Stimulated activated CD8-positive, alpha-beta memory T cell treated with anti-CD3 and anti-CD28 coated beads, Interleukin-7, amount 100 ng/mL, for 4 hours (primary cell): Measurements from ENCODE around the gene PRTFDC1.

Source experiments
- DNase-seq, 2 donors: peaks; one replicate each; pipeline ENCODE4 v3.0.0-alpha.2; 2020; ENCODE audit warnings: low read depth in 2 of 2

PRTFDC1 gene

DNA sequence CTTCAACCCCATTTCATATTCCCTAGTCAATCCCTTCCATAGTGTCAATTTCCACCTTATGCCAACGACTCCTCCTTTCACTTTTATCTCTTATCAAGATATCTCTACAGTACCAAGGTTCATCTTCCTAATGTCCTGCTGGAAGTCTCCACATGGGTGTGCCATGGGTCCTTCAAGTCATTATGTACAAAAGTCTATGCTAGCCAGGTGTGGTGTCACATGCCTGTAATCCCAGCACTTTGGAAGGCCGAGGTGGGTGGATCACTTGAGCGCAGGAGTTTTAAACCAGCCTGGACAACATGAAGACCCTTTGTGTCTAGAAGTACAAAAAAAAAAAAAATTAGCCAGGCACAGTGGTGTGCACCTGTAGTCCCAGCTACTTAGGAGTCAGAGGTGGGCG lies 47.6 kb downstream of the PRTFDC1 start:
- no peak for DNase-seq

DNA sequence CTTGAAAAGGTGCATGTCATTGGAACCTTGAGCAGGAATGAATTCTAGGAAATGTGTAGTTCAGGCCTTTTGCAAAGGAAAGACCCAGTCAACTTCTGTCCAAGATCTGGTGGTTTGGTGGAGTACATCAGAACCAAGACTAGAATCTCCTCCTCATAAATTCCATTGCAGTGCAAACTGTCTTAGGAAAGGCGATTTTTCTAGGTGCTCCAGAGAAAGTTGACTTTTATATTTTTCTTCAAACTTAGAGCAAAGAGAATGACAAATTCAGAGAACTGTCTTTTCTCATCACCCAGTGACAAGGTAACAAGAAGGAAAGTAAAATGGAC lies 50.0 kb downstream of the PRTFDC1 start:
- DNase-seq: no peak

DNA sequence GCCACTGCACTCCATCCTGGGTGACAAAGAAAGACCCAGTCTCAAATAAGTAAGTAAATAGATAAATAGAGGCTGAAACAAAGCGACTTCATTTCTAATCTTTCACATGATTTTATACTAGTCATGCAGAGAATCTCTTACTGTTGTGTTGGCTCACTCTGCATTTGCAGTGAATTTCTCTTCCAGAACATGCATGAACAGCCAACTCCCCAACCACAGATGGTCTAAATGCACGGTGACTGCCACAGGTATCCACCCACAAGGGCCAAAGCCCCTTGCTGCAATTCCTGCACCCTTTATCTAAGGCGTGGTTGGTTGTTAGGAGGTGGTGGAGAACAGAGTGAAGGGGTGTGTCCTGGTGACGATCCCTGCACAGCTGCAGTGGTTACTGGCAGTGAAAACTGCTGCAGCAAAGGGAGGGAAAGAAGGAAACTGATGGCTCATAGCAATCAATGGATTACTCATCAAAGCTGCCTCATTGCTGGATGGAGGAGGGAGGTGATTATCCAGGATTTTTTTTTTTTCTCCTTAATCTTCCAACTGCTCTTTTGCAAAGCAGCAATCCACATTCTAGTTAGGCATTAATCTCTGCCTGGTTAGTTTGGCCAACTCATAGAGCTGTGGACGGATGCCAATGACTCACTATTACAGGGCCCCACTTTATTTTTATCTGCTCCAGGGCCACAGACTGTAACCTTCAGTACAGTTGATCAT lies 50.6 kb downstream of the PRTFDC1 start:
- no peak for DNase-seq

DNA sequence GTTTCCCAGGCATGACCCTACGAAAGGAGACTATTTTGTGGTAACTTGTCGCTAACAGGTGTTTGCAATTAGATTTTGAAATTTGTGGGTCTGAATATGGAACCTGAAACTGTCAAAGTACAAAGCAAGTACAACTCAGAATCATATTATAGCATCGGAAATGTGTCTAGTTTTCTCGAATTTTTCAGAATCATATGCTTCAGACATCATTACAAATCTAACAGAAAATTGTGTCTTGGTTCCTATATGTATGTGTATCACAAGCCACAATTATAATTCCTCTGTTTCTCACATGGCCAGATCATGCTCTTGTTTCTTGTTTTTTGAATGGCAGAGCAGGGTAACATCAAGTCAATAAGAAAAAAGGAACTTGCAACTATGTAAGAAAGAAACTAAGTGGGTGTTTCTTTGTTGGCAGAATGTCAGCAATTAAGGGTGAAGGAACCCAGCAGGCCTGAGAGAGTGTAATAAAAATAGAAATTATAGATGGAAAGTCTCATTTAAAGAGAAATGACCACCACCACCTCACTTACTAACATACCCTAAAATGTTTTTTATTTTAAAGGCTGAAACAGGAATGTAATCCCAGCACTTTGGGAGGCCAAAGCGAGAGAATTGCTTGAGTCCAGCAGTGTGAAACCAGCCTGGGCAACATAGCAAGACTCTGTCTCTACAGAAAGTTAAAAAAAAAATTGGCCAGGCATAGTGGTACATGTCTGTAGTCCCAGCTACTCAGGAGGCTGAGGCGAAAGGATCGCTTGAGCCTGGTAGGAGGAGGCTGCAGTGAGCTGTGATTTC lies 51.3 kb downstream of the PRTFDC1 start:
- no peak for DNase-seq

DNA sequence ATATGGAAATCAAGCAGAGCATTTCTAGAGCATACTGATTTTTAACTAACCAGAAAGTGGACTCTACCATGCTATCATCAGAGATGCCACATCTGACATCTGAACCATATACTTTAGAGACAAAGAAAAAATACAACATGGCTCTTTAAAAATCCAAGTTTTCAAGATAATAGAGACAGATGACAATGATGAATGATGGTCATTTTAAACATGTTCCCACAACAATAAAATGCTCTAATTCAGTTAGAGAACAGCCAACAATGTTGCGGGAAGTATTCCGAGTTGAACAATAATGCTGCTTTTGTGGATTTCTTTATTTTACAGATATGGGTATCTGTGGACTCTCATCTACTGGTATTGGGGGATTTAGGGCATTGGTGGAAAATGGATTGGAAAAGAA lies 52.8 kb downstream of the PRTFDC1 start:
- no peak for DNase-seq

DNA sequence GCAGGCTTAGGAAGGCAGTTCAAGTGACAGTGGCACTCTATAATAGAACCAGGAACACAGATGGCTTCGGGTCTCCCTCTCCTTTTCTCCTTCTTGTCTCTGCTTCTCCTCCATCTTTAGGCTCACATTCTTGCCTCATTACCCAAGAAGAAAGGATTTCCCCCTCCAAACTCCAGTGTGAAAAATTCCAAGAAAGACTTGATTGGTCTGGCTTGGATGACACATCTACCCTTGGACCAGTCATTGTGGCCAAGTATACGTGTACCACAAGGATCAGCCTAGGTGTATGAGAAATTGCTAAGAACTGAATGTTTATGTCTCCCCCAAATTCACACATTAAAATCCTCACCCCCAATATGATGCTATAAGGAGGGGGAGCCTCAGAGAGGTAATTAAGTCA lies 53.9 kb downstream of the PRTFDC1 start:
- no peak for DNase-seq

DNA sequence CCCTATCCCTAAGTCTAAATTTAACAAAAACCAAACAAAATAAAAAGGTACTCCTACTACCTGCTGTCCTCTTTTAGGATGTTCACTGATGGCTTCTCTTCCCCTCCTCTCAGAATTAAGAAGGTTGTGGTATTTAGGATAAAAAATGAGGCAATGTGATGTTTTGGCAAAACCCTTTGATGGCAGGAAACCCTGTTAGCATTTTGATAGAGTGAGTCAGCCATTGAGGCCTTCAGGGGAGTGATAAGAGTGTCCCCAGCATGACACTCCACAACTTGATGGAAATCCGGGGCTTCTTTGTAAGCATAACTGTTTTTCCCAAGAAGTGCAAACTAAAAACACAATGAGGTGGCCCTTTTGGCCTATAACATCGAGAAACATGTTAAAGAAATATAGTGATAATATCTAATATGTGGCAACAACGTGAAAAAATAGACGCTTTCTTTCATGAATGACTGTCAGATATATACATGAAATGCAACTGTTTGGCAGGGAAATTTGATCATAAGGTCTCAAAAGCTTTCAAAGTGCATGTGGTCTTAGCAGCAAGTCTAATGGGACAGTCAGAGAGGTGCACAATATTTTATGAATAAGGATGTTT lies 55.0 kb downstream of the PRTFDC1 start:
- DNase-seq: no peak

DNA sequence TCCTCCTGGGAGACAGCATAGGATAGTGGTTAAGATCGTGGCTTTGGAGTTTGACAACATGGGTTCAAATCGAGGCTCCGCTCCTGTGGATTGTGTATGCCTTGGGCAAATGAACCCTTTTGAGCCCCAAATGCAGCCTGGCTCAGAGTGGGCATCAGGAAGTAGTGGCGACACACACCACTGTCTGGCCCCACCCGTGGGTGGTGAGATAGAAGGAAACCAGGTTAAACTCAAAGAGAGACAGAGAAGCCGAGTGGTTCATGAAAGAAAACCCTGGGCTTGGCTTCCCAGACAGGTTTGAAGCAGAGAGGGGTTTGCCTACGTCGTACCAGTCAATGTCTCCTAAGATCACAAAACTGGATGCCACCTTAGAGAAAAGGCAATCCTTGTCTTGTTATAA lies 57.7 kb downstream of the PRTFDC1 start:
- no peak for DNase-seq

DNA sequence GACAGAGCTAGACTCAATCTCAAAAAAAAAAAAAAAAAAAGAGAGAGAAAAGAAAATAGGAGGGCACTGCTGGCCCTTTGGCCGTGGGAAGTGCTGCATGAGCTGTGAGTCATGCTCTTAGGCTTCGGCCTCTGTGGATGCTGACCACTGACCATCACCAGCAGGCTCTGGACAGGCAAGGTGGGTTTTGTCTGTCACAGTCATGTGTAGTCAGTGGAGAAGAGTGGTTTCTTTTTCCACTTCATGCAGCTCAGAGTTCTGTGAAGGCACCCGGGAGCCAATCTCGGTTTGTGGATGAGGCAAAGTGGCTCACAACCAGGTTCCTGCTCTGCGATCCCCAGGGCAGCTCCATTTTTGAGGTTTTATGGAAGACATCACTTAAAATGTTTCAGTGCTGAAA lies 58.1 kb downstream of the PRTFDC1 start:
- DNase-seq: no peak

DNA sequence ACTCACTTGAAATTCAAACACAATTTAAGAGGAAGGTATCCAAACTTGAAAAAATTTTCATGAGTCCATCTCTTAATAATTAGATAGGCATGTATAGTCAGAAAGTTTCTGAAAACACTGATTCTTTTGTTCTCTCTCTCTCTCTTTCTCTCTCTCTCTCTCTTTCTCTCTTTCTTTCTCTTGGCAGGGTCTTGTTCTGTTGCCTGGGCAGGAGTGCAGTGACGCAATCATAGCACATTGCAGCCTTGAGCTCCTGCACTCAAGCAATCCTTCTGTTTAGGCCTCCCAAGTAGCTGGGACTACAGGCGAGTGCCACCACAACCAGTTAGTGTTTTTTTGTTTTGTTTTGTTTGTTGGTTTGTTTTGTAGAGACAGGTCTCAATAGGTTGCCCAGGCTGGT lies 59.3 kb downstream of the PRTFDC1 start:
- no peak for DNase-seq

DNA sequence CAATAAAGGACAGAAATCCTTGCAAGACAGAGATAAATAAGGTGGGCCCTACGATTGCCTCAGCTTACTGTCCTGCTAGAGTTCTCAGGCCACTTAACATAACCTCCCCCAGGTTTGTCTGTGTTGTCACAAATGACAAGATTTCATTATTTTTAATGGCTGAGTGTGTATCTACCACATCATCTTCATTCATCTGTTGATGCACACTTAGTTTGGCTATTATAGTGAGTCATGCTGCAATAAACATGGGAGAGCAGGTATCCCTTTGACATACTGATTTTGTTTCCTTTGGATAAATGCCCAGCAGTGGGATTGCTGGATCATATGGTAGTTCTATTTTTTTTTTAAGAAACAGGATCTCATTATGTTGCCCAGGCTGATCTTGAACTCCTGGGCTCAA lies 60.6 kb downstream of the PRTFDC1 start:
- no peak for DNase-seq

DNA sequence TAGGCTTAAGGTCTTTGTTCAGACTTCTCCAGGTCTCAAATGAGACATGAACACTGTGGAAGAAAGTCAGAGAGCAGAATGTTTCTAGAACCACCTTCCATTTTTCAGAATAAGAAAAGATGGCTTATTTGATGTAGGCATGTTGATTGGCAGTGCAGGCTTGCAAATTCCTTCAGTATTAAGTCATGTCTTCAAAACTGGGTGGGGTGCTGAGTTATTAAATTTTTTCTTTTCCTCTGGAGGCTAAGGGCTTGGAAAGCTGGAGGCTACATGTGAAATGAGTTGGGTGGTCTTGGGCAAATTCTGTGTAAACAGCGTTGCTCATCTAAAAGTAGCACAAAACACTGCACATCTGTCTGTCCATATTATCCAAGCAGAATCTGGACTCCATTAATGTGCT lies 62.8 kb downstream of the PRTFDC1 start:
- DNase-seq: no peak

DNA sequence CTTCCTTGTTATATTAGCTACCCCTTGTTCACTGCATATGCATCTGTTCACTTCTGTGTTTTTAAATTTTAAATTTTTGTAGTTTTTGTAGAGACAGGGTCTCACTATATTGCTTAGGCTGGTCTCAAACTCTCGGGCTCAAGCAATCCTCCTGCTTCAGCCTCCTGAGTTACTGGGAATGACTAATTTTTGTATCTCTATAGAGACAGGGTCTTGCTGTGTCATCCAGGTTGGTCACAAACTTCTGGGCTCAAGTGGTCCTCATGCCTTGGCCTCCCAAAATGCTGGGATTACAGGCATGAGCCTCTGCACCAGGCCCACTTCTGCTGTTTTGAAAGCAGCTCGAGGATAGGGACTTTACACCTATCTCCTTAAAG lies 64.6 kb downstream of the PRTFDC1 start:
- DNase-seq: no peak

DNA sequence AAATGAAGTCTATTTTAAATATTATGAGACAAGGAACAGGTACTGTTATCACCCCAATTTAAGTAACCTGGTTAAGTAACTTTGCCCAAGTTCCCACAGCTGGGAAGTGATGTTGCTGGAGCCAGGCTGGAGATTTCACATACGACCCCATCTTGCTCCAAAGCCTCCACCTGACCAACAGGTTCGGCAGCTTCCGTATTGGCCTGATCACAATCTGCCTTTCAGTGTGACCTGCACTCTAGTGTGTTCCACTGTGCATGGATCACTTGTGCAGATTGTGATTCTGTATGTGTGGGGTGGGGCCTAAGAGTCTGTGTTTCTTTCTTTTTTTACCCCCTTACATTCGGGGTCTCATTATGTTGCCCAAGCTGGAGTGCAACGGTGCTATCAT lies 66.1 kb downstream of the PRTFDC1 start:
- no peak for DNase-seq

DNA sequence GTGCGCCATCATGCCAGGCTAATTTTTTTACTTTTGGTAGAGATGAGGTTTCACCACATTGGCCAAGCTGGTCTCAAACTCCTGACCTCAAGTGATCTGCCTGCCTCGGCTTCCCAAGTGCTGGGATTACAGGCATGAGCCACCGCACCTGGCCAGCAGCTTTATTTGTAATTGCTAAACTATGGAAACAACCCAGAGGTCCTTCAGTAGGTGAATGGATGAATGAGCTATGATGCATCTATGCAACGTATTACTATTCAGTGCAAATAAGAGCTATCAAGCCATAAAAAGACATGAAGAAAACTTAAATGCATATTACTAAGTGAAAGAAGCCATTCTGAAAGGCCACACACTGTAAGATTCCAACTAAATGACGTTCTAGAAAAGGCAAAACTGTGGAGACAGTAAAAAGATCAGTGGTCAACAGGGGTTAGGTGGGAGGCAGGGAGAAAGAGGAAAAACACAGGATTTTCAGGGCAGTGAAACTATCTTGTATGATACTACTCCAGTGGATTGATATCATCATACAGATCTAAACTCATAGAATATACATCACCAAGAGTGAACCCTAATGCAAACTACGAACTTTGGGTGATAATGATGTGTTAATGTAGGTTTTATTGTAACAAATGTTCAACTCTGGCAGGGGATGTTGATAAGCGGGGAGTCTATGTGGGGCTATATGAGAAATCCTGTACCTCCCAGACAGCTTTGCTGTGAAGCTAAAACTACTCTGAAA lies 66.7 kb downstream of the PRTFDC1 start:
- DNase-seq: no peak

DNA sequence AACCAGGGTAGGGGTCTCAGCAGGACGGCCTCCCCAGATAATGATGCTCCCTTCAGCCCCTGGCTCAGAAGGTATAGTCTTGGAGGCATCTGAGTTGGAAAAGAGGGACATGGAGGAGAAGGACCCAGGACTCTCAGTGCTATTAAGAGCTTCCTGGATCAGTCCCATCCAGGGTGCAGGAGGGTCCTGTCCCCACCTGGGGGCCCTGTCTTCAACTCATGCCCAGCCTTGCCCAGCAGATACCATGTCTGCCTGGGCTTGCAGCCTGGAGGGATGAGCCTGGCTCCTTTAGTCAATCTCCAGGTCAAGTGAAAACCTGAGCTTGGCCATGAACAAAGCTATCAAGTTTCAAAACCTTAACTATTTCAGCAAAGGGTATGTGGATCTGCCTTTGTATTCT lies 67.6 kb downstream of the PRTFDC1 start:
- no peak for DNase-seq

DNA sequence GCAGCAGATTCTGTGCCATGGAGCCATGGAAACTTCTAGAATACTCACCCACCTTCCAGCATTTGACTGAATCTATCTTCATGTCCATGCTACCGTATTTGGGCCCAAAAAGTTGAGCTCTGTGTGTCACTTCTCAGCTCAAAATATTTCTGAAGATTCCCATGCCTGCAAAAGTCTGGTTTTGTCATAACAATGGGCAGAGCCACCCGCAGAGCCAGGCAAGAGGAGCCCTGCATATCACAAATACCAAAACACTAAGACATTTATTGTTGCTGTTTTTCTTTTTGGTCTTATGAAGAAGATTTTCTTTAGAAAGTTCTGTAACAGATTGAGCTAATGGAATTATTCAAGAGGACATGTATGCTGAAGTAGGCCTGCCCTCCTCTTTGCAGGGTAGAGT lies 68.1 kb downstream of the PRTFDC1 start:
- DNase-seq: no peak

DNA sequence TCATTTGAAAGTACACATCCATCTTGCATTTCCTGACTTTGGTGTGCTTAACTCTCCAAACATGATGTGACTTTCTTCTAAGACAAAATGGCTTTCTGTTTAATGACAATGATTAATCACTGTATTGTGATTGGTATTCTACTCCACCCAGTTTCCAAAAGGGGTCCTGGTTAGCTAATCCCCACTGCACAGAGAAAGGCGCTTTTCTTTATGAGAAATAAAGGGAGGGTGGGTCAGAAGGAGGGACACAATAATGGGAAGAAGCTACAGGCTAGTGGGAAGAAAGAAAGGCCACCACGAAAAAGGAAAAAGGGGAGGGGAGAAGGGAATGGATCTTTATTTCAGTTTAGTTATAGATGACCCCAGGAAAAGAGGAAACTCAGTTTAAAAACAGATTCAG lies 69.2 kb downstream of the PRTFDC1 start:
- no peak for DNase-seq

DNA sequence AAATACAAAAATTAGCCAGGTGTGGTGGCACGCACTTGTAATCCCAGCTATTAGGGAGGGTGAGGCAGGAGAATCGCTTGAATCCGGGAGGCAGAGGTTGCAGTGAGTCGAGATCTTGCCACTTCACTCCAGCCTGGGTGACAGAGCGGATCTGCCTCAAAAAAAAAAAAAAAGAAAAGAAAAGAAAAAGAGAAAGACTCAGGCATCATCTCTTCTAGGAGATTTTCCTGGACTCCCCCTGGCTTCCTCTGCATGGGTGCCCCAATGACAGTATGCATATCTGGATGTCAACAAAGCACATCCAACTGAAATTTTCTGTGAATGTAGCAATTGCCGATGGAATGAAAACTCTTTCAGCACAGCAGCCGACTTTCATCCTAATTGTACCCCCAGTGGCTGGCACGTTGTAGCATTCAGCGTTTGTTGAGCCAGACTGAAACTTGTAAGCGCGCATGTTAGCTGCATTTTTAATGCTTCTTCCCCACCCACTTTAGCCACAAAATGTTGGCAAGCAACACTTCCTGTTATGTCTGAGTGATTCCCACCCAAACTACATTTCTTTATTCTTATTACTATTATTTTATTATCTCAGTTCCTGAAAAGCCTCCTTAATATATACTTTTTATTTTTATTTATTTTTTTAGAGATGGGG lies 70.2 kb downstream of the PRTFDC1 start:
- DNase-seq: no peak

DNA sequence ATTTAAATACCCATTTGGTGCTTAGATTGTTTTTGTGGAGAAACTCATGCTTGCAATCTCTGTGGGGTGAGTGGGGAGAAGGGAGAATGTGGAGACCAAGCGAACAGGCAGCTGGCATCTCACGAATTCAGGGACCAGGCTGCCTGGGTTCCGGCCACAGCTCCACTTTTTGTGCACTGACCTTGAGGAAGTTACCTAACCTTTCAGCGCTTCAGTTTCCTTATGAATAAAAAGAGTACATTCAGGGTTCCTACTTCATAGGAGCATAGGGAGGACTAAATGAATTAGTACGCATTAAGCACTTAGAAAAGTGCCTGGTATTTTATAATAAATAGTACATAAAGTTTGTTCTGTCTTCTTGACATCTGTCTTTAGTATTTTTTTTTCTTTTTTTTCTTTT lies 72.5 kb downstream of the PRTFDC1 start:
- no peak for DNase-seq

DNA sequence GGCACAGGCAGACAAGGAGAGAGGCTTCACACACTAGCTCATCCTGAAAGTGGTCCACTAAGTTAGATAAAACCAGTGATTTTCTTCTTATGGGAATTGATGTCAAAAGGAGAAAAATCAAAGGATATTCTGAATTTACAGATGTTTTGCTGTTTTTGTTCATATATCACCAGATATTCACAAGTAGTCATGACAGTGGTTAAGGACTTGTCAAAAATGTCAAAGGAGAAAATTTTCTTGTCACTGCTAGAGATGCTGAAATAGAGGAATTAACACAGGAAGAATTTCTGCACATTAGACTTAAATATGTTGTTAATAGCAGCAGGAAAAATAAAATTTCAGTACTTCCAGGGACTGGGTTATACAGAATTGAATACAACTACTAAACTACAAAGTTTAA lies 78.3 kb downstream of the PRTFDC1 start:
- DNase-seq: no peak

DNA sequence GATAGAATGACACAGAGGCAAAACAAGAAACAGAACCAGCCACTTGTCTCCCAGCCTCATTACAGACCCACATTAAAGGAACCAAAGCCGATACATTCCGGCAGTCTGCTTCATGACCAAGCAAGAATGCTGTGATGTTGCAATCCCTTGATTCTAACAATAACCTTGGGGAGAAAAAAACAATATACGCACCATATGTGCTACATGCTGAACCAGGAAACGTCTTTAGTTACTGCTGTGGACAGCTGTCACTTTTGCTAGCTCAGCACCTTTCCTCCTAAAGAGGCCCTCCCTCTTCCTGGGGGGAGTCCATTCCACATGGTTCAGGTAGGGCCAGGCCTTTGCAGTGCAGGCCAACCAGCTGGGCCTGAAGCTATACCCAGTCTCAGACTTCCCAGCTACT lies 79.1 kb downstream of the PRTFDC1 start:
- no peak for DNase-seq
